Duodenal mucosa (tissue), 2 donors: ENCODE measurements around the gene WDFY4.

Experiments
- H3K27ac ChIP-seq: one replicate; pipeline ENCODE4 v1.7.0; 2013; ENCODE audit warnings: low read depth, low read length
- H3K27me3 ChIP-seq, 2 donors: one replicate each; pipeline ENCODE4 v1.7.0; 2013; ENCODE audit warnings: low read length in 2 of 2, control low read depth in 1 of 2; ENCODE audit not compliant: insufficient read depth in 2 of 2, control insufficient read depth in 1 of 2
- H3K36me3 ChIP-seq, 2 donors: one replicate each; pipeline ENCODE4 v1.7.0; 2013; ENCODE audit warnings: low read length in 2 of 2, control low read depth in 1 of 2; ENCODE audit not compliant: insufficient read depth in 2 of 2, control insufficient read depth in 1 of 2
- H3K4me1 ChIP-seq, 2 donors: one replicate each; pipeline ENCODE4 v1.7.0; 2013; ENCODE audit warnings: low read length in 2 of 2, control low read depth in 1 of 2; ENCODE audit not compliant: insufficient read depth in 2 of 2, control insufficient read depth in 1 of 2
- H3K4me3 ChIP-seq, 2 donors: one replicate each; pipeline ENCODE4 v1.7.0; 2013; ENCODE audit warnings: low read length in 2 of 2, low read depth in 1 of 2
- H3K9ac ChIP-seq, 2 donors: one replicate each; pipeline ENCODE4 v1.7.0; 2013; ENCODE audit warnings: low read length in 2 of 2, low read depth in 1 of 2
- H3K9me3 ChIP-seq, 2 donors: one replicate each; pipeline ENCODE4 v1.7.0; 2013; ENCODE audit warnings: low read length in 2 of 2, control low read depth in 1 of 2; ENCODE audit not compliant: control insufficient read depth in 1 of 2

The WDFY4 gene

DNA sequence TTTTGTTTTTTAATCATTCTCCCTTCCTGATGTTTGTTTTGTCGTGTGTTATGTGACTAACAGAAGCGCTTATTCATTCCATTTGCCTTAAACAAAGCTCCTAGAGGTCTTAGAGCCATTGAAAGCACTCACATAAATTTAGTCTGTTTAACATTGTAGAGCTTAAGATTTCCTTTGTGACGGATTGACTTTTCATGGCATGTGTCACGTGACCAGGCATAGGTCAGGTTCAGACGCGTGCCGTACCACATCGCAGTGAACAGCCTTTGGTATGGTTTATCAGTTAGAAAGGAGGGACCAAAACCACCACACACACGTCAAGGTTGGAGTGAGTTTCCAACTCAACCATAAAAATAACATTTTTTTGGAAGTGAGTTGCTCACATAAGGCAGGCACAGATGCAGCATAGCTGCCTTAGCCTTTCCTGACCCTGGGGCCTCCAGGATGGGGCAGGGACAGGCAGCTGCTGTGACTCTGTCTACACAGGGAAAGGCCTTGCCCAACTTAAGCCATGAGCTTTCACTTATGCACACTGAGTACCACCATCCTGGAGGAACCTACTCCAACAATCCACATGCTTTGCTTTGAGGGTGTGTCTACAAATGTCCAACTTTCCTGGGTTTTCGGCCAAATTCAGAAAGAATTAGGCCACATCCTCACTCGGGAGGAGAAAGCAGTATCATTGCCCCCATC is 55.5 kb downstream of the WDFY4 start:
- Histone ChIP-seq H3K4me1 (no peaks in the 10 kb centered on the region), H3K9me3 (no peaks in the 10 kb centered on the region), H3K4me3 (no peak overlapping the region), H3K9ac (no peak overlapping the region), H3K27ac (no peak overlapping the region), H3K27me3 (no peaks in the 10 kb centered on the region), H3K36me3 (peaks cover 0 to 5% of the 10 kb centered on the region in 2 donors)

DNA sequence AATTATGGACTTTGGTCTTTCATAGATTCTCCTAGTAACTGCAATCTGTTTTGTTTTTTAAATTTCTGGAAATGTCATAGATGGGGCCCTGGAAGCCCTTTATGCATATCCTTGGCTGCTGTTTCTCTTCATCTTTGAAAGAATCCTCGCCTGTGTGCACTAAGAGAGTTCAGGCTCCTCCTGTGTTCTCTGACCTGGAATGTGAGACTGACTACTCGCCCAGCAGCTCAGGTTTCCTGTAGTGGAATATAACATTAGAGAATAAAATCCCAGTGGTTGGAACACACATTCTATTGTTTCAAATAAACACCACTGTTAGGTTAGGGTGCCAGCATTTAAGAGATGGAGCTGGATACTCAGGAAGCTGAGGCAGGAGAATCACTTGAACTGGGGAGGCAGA is 56.3 kb downstream of the WDFY4 start:
- Histone ChIP-seq H3K9me3 (no peaks in the 10 kb centered on the region), H3K9ac (no peak overlapping the region), H3K36me3 (peaks cover 0 to 4% of the 10 kb centered on the region in 2 donors), H3K27me3 (no peaks in the 10 kb centered on the region), H3K4me1 (no peaks in the 10 kb centered on the region), H3K4me3 (no peak overlapping the region), H3K27ac (no peak overlapping the region)

DNA sequence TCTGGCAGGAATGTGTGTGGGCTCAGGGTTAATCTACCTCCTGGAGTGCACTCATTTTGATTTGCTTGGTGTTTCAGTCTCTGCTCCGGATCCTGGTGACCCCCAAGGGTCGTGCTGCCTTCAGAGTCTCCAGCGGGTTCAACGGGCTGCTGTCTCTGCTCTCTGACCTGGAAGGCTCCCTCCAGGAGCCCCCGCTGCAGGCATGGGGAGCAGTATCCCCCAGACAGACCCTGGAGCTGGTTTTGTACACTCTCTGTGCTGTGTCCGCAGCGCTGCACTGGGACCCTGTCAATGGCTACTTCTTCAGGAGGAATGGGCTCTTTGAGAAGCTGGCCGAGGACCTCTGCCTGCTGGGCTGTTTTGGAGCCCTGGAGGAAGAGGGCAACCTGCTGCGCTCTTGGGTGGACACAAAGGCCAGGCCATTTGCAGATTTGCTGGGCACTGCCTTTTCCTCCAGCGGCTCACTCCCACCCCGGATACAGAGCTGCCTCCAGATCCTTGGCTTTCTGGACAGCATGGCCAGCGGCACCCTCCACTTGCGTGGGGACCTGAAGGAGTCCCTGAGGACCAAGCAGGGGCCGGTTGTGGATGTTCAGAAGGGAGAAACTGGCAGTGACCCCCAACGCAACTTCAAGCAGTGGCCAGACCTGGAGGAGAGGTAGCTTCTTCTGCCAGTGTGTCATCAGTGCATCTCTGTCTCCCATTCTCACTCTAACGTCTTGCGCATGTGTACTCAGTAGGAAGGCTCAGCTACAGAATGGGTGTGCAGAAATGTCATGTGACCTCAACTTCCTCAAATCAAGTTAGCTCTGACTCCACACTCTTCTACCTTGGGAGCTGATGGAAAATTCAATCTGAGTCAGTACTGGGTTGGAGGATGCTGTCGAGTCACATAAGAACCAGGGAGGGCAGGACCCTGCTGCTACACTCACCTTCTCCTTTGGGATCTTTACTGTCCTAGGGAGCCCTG is 58.5 kb downstream of the WDFY4 start:
- H3K27me3 ChIP-seq: no peaks in the 10 kb centered on the region
- no peak overlapping the region for H3K9ac ChIP-seq
- no peak overlapping the region for H3K4me3 ChIP-seq
- H3K27ac ChIP-seq: no peak overlapping the region
- no peaks in the 10 kb centered on the region for H3K36me3 ChIP-seq
- H3K4me1 ChIP-seq: no peaks in the 10 kb centered on the region
- no peaks in the 10 kb centered on the region for H3K9me3 ChIP-seq

DNA sequence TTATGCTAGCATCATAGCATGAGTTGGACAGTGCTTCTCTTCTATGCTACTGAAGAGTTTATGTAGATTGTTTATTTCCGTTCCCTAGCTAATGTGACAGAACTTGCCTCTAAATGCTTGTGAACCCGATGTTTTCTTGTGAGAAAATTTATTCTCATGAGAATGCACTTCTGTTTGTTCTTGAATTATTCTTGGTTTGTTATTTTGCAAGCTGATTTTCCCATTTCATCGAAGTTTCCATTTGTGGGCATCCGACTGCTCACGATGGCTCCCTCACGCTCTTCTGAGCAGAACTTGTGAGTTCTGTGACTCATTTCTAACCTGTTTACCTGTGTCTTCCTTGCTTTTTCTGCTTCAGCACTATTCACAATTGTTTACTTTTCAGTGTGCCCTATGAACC is 59.9 kb downstream of the WDFY4 start:
- no peaks in the 10 kb centered on the region for H3K27me3 ChIP-seq
- H3K27ac ChIP-seq: no peak overlapping the region
- H3K36me3 ChIP-seq: no peaks in the 10 kb centered on the region
- H3K4me3 ChIP-seq: no peak overlapping the region
- H3K9ac ChIP-seq: no peak overlapping the region
- H3K9me3 ChIP-seq: no peaks in the 10 kb centered on the region
- no peaks in the 10 kb centered on the region for H3K4me1 ChIP-seq

DNA sequence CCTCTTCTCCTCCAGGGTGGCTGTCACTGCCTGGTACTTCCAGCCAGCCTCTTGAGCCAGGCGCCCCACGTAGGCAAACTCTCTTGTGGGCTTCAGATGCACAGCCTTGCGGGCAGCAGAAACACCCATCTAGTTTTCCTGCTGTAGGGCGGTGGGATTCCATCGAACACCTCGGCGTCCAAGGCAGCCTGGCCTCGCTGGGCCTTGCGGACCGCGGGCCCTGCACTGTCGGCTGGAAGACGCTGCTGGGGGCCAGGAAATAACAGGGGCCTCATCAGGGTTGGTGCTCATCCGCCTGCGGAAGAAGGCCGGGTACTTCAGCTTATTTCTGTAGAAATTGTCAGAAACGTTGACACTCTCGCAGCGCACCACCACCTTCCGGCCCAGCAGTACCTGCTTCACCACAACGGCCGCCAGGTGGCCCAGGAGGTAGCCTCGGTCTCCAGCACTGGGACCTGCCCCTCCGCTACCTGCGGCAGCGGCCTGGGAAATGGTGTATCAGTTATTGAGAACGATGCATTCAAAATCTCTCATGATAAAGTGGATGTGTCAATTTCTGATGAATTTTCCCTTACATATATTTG is 61.1 kb downstream of the WDFY4 start:
- Histone ChIP-seq H3K9ac (no peak overlapping the region), H3K4me3 (no peak overlapping the region), H3K36me3 (no peaks in the 10 kb centered on the region), H3K27me3 (no peaks in the 10 kb centered on the region), H3K9me3 (no peaks in the 10 kb centered on the region), H3K27ac (no peak overlapping the region), H3K4me1 (no peaks in the 10 kb centered on the region)

DNA sequence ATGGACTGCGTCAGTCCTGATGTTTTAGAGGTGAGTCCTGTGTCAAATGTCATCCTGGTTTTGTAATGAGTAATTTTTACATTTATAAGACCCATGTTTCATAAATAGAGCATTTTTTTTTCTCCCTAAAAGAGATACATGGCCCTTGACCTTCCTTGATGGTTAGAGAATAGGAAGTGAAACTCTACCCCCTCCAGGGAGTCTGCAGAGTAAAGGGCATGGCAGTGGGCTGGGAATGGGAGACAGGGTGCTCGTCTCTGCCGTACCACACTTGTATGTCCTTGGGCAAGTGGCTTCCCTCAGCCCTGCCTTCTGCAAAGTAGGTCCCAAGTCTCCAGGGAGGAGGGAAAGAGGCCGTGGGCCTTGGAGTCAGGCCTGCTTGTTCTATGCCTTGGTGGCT is 63.9 kb downstream of the WDFY4 start:
- Histone ChIP-seq H3K27ac (no peak overlapping the region), H3K9ac (no peak overlapping the region), H3K9me3 (no peaks in the 10 kb centered on the region), H3K4me1 (no peaks in the 10 kb centered on the region), H3K36me3 (no peaks in the 10 kb centered on the region), H3K27me3 (no peaks in the 10 kb centered on the region), H3K4me3 (no peak overlapping the region)

- no peaks in the 10 kb centered on the region for H3K36me3 ChIP-seq
- H3K4me1 ChIP-seq: no peaks in the 10 kb centered on the region
- no peak overlapping the region for H3K27ac ChIP-seq
- no peaks in the 10 kb centered on the region for H3K9me3 ChIP-seq
- H3K9ac ChIP-seq: no peak overlapping the region
- H3K27me3 ChIP-seq: no peaks in the 10 kb centered on the region
- H3K4me3 ChIP-seq: no peak overlapping the region
Measured at GRCh38 chr10:48749254-48749787, 64.6 kb downstream of the WDFY4 start.

DNA sequence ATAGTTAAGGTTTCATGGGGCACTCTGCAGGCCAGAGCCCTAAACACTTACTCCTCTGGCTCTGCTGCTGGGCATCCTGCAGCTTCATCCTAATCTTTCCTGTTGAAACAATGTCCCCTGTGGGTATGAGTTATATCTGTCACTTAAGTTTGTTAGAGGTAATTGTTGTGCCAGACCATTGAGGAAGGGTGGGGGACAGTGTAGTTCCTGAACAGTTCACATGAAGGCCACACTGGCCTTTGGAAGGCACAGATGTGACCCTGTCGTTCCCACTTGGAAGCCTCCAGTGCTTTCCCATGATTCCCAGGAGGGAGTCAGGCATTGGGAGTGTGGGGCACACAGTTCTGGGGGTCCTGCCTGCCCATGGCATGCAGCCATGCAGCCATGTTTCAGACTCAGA is 65.3 kb downstream of the WDFY4 start:
- H3K36me3 ChIP-seq: no peaks in the 10 kb centered on the region
- H3K4me3 ChIP-seq: no peak overlapping the region
- no peak overlapping the region for H3K9ac ChIP-seq
- no peak overlapping the region for H3K27ac ChIP-seq
- no peaks in the 10 kb centered on the region for H3K4me1 ChIP-seq
- no peaks in the 10 kb centered on the region for H3K9me3 ChIP-seq
- no peaks in the 10 kb centered on the region for H3K27me3 ChIP-seq

DNA sequence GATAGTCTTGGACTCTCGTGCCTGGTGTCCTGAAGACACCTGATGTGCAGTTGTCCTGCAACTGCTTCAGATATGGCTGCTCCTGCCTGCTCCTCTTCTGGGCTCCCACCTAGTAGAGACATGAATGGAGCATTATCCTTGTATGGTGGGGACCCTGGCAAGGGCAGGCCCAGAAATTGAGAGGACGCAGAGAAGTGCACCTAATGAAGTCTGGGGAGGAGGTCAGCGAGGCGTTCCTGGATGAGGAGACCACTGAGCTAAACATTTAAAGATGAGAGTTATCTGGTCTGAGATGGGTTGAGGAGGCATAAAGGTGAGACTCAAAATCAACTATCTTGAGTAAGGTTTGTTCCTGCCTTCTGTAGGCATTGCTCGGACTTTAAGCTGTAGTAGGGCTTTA is 66.3 kb downstream of the WDFY4 start:
- no peaks in the 10 kb centered on the region for H3K36me3 ChIP-seq
- no peak overlapping the region for H3K4me3 ChIP-seq
- H3K9ac ChIP-seq: no peak overlapping the region
- no peaks in the 10 kb centered on the region for H3K4me1 ChIP-seq
- H3K27ac ChIP-seq: no peak overlapping the region
- H3K9me3 ChIP-seq: no peaks in the 10 kb centered on the region
- no peaks in the 10 kb centered on the region for H3K27me3 ChIP-seq

DNA sequence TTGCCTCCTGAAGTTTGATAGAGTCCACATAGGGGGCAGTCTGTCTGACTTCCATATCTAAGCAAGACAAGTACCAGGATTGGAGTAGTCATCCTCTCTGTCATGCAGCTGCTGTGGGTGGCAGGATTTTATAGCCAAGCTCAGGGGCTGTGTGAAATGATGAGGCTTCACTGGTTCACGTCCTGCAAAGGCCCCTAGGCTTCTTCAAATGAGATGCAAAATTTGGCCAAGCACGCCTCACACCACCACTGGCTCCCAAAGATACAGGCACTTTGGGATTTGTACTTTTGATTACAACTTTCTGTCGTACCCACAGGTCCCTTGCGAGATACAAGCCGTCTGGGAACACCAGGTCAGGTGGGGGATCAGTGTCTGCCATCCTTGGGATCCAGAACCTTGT is 67.1 kb downstream of the WDFY4 start:
- Histone ChIP-seq H3K9ac (no peak overlapping the region), H3K4me1 (no peaks in the 10 kb centered on the region), H3K9me3 (no peaks in the 10 kb centered on the region), H3K27me3 (no peaks in the 10 kb centered on the region), H3K36me3 (no peaks in the 10 kb centered on the region), H3K27ac (no peak overlapping the region), H3K4me3 (no peak overlapping the region)
